Measurements from ENCODE around the gene CCNT1. TPM values are rescaled to one million over a fixed set of nuclear protein-coding genes. Genes with fewer than 3 reads are reported as not detected.
"Not testable (repeated sequence)": the region's sequence is repeated elsewhere in the genome, so short reads cannot be mapped to it uniquely, and the experiment has no call there.

CCNT1 gene
- total RNA-seq, 1 experiment from 2014 or later: 69.4 TPM

- H3K4me3 ChIP-seq (replicated peaks in 1 of 2; ENCODE audit: low read depth in 1 of 2, low read length in 2 of 2); H3K9me2 ChIP-seq (ENCODE audit: insufficient read depth); BruUV-seq (replicated peaks); H3K4me2 ChIP-seq (ENCODE audit: low read length); H3K27me3 ChIP-seq (ENCODE audit: insufficient read depth, low read length); CTCF ChIA-PET; ATAC-seq; H4K20me1 ChIP-seq (ENCODE audit: insufficient read depth); RAD21 ChIA-PET (ENCODE audit: low non-redundant PET in 1 of 2, low total read pairs in 2 of 2, uncharacterized antibody in 2 of 2, unreplicated experiment in 2 of 2); H3K4me1 ChIP-seq (ENCODE audit: control insufficient read depth in 1 of 2, insufficient read depth in 2 of 2, low read length in 2 of 2); H3K9me3 ChIP-seq (ENCODE audit: control insufficient read depth in 1 of 2, insufficient read depth in 1 of 2, low read depth in 1 of 2, low read length in 2 of 2); H3K27ac ChIP-seq (ENCODE audit: low read depth, low read length); POLR2A ChIA-PET; H3K9ac ChIP-seq (ENCODE audit: low read length); intact Hi-C loops (cut with micrococcal nuclease); DNase-seq (ENCODE audit: low read depth, low spot score); H3K79me2 ChIP-seq (ENCODE audit: insufficient read depth, low read length); H2AFZ ChIP-seq (ENCODE audit: low read depth, low read length, poor library complexity, severe bottlenecking): not testable (repeated sequence)
- H3K36me3 ChIP-seq (ENCODE audit: control insufficient read depth in 1 of 2, insufficient read depth in 2 of 2, low read length in 2 of 2): peaks cover 0 to 16% of the 10 kb centered on the region in 2 experiments; a peak in 2 of 4 replicates
Measured at GRCh38 chr12:48645354-48645753, 71.2 kb downstream of the CCNT1 start.

- POLR2A ChIA-PET: no interaction called here
- H3K9me2 ChIP-seq (ENCODE audit: insufficient read depth): no peaks in the 10 kb centered on the region
- no peak for DNase-seq (ENCODE audit: low read depth, low spot score)
- no TSS peak for BruUV-seq (replicated peaks)
- H3K4me1 ChIP-seq (ENCODE audit: control insufficient read depth in 1 of 2, insufficient read depth in 2 of 2, low read length in 2 of 2): no peaks in the 10 kb centered on the region
- H3K4me3 ChIP-seq (replicated peaks in 1 of 2; ENCODE audit: low read depth in 1 of 2, low read length in 2 of 2): no peak overlapping the region
- TF ChIP-seq SP1 (IDR thresholded peaks at IDR 0.05; ENCODE audit: low read depth) (no peak), POLR2A (IDR thresholded peaks at IDR 0.05; ENCODE audit: borderline replicate concordance, extremely low read depth, insufficient read depth, insufficient read length) (no peak), TCF7L2 (IDR thresholded peaks at IDR 0.05; ENCODE audit: borderline replicate concordance, extremely low read depth, insufficient read depth, insufficient read length) (no peak), MAX (IDR thresholded peaks at IDR 0.05) (no peak), ZNF274 (IDR thresholded peaks at IDR 0.05; ENCODE audit: low read depth, low read length) (no peak), POLR2AphosphoS5 (IDR thresholded peaks at IDR 0.05; ENCODE audit: low read depth, low read length) (no peak), YY1 (IDR thresholded peaks at IDR 0.05; ENCODE audit: extremely low read depth, insufficient replicate concordance, low read depth, low read length) (no peak), ELF1 (IDR thresholded peaks at IDR 0.05; ENCODE audit: borderline replicate concordance, low read depth) (no peak), ZBTB33 (IDR thresholded peaks at IDR 0.05; ENCODE audit: extremely low read depth, insufficient replicate concordance, low read length) (no peak), RAD21 (IDR thresholded peaks at IDR 0.05; ENCODE audit: low read depth) (no peak), SIN3A (IDR thresholded peaks at IDR 0.05; ENCODE audit: low read depth) (no peak), FOSL1 (IDR thresholded peaks at IDR 0.05; ENCODE audit: low read depth) (no peak)
- no peaks in the 10 kb centered on the region for H3K9me3 ChIP-seq (ENCODE audit: control insufficient read depth in 1 of 2, insufficient read depth in 1 of 2, low read depth in 1 of 2, low read length in 2 of 2)
- H3K27ac ChIP-seq (ENCODE audit: low read depth, low read length): no peak overlapping the region
- peaks cover 0 to 7% of the 10 kb centered on the region in 2 experiments; a peak in 1 of 4 replicates for H3K36me3 ChIP-seq (ENCODE audit: control insufficient read depth in 1 of 2, insufficient read depth in 2 of 2, low read length in 2 of 2)
- intact Hi-C loops (cut with micrococcal nuclease): no loop called here
- H2AFZ ChIP-seq (ENCODE audit: low read depth, low read length, poor library complexity, severe bottlenecking): no peak overlapping the region
- ATAC-seq: no peak
- H3K4me2 ChIP-seq (ENCODE audit: low read length): no peak overlapping the region
- CTCF ChIA-PET: no interaction called here
- H4K20me1 ChIP-seq (ENCODE audit: insufficient read depth): no peaks in the 10 kb centered on the region
- RAD21 ChIA-PET (ENCODE audit: low non-redundant PET in 1 of 2, low total read pairs in 2 of 2, uncharacterized antibody in 2 of 2, unreplicated experiment in 2 of 2): no interaction called here
- H3K79me2 ChIP-seq (ENCODE audit: insufficient read depth, low read length): no peaks in the 10 kb centered on the region
- H3K27me3 ChIP-seq (ENCODE audit: insufficient read depth, low read length): no peaks in the 10 kb centered on the region
- H3K9ac ChIP-seq (ENCODE audit: low read length): no peak overlapping the region
Measured at GRCh38 chr12:48643011-48643410, 73.5 kb downstream of the CCNT1 start.

DNA sequence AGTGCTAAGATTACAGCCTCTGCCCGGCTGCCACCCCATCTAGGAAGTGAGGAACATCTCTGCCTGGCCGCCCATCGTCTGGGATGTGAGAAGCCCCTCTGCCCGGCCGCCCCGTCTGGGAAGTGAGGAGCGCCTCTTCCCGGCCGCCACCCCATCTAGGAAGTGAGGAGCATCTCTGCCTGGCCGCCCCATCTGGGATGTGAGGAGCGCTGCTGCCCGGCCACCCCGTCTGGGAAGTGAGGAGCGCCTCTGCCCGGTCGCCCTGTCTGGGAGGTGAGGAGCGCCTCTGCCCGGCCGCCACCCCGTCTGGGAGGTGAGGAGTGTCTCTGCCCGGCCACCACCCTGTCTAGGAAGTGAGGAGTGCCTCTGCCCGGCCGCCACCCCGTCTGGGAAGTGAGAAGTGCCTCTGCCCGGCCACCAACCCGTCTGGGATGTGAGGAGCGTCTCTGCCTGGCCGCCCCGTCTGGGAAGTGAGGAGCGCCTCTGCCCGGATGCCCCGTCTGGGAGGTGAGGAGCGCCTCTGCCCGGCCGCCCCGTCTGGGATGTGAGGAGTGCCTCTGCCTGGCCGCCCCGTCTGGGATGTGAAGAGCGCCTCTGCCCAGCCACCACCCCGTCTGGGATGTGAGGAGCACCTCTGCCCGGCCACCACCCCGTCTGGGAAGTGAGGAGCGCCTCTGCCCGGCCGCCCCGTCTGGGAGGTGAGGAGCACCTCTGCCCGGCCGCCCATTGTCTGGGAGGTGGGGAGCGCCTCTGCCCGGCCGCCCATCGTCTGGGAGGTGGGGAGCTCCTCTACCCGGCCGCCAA is 74.6 kb downstream of the CCNT1 start:
- RAD21 ChIA-PET (ENCODE audit: low non-redundant PET in 1 of 2, low total read pairs in 2 of 2, uncharacterized antibody in 2 of 2, unreplicated experiment in 2 of 2); H3K9me2 ChIP-seq (ENCODE audit: insufficient read depth); POLR2A ChIA-PET: not testable (repeated sequence)

More for the DNA sequence above, 74.6 kb downstream of the CCNT1 start:
- H3K4me2 ChIP-seq (ENCODE audit: low read length); intact Hi-C loops (cut with micrococcal nuclease); H3K9me3 ChIP-seq (ENCODE audit: control insufficient read depth in 1 of 2, insufficient read depth in 1 of 2, low read depth in 1 of 2, low read length in 2 of 2); CTCF ChIA-PET; H3K27ac ChIP-seq (ENCODE audit: low read depth, low read length); H3K9ac ChIP-seq (ENCODE audit: low read length); H3K27me3 ChIP-seq (ENCODE audit: insufficient read depth, low read length); DNase-seq (ENCODE audit: low read depth, low spot score); H4K20me1 ChIP-seq (ENCODE audit: insufficient read depth); H3K79me2 ChIP-seq (ENCODE audit: insufficient read depth, low read length); BruUV-seq (replicated peaks); H3K4me1 ChIP-seq (ENCODE audit: control insufficient read depth in 1 of 2, insufficient read depth in 2 of 2, low read length in 2 of 2); ATAC-seq; H2AFZ ChIP-seq (ENCODE audit: low read depth, low read length, poor library complexity, severe bottlenecking); H3K36me3 ChIP-seq (ENCODE audit: control insufficient read depth in 1 of 2, insufficient read depth in 2 of 2, low read length in 2 of 2); H3K4me3 ChIP-seq (replicated peaks in 1 of 2; ENCODE audit: low read depth in 1 of 2, low read length in 2 of 2): not testable (repeated sequence)
